ENCODE data around the gene RNASE8.

DNA sequence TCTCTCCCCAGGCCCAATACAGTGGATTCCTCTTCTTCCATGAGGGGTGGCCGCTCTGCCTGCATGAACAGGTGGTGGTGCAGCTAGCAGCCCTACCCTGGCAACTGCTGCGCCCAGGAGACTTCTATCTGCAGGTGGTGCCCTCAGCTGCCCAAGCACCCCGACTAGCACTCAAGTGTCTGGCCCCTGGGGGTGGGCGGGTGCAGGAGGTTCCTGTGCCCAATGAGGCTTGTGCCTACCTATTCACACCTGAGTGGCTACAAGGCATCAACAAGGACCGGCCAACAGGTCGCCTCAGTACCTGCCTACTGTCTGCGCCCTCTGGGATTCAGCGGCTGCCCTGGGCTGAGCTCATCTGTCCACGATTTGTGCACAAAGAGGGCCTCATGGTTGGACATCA is 16.3 kb downstream of the RNASE8 start:
- TF ChIP-seq POLR2AphosphoS5 (IDR thresholded peaks at IDR 0.05) = no peak
- TF ChIP-seq, protein P1, sequence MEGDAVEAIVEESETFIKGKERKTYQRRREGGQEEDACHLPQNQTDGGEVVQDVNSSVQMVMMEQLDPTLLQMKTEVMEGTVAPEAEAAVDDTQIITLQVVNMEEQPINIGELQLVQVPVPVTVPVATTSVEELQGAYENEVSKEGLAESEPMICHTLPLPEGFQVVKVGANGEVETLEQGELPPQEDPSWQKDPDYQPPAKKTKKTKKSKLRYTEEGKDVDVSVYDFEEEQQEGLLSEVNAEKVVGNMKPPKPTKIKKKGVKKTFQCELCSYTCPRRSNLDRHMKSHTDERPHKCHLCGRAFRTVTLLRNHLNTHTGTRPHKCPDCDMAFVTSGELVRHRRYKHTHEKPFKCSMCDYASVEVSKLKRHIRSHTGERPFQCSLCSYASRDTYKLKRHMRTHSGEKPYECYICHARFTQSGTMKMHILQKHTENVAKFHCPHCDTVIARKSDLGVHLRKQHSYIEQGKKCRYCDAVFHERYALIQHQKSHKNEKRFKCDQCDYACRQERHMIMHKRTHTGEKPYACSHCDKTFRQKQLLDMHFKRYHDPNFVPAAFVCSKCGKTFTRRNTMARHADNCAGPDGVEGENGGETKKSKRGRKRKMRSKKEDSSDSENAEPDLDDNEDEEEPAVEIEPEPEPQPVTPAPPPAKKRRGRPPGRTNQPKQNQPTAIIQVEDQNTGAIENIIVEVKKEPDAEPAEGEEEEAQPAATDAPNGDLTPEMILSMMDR (IDR thresholded peaks at IDR 0.05) = no peak
- TF ChIP-seq POLR2A (IDR thresholded peaks at IDR 0.05) = no peak

Measured in prostate gland (tissue), 2 donors.